Measurements from ENCODE around the gene BDH2.

BDH2 gene

DNA sequence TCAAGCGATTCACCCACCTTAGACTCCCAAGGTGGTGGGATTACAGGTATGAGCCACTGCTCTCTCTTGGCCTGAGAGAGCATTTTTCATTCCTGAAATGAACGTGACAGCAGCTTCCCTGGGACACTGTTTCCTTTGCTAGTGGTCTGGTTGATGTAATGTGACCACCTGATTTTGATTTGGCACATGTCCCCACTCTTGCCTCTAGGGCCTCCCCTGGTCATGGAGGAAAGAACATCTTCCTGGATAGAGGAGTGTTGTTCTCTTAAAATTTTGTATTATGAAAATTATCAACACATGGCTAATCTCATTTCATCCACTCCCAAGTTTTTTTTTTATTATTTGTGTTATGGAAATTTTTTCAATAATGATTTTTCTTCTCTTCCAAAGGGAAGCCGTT lies 46.9 kb downstream of the BDH2 start:
- no peak for ATAC-seq (ENCODE audit: low read depth)
- H3K27me3 ChIP-seq (ENCODE audit: insufficient read depth, poor library complexity, severe bottlenecking), result no peaks in the 10 kb centered on the region

DNA sequence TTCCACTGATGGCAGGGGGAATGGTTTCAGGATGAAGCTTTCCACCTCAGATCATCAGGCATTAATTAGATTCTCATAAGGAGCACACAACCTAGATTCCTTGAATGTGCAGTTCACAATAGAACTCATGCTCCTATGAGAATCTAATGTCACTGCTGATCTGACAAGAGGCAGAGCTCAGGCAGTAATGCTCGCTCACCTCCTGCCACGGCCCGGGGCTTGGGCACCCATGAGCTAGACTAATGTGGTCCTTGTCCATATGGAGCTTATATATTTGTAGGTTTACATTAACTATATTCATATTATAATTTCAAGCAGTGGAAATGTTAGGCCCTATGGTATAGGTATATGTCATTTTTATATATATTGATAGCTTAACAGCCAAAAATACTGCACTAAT lies 47.5 kb downstream of the BDH2 start:
- Histone ChIP-seq H3K27me3 (ENCODE audit: insufficient read depth, poor library complexity, severe bottlenecking) (no peaks in the 10 kb centered on the region), H3K4me3 (ENCODE audit: severe bottlenecking) (no peak overlapping the region), H3K27ac (ENCODE audit: poor library complexity, severe bottlenecking) (no peak overlapping the region), H3K9me3 (ENCODE audit: severe bottlenecking) (no peaks in the 10 kb centered on the region), H3K4me1 (ENCODE audit: insufficient read depth, poor library complexity, severe bottlenecking) (no peaks in the 10 kb centered on the region), H3K36me3 (ENCODE audit: low read depth) (peaks cover 10% of the 10 kb centered on the region; the same call in 1 of the 2 replicates)
- no peak for TF ChIP-seq CTCF (IDR thresholded peaks at IDR 0.05; ENCODE audit: poor library complexity, severe bottlenecking)
- DNase-seq (ENCODE audit: low spot score) (no peak), ATAC-seq (ENCODE audit: low read depth) (no peak)

More for the DNA sequence above, 46.9 kb downstream of the BDH2 start:
- TF ChIP-seq CTCF (IDR thresholded peaks at IDR 0.05; ENCODE audit: poor library complexity, severe bottlenecking), result no peak
- H3K4me3 ChIP-seq (ENCODE audit: severe bottlenecking), result no peak overlapping the region
- no peak overlapping the region for H3K27ac ChIP-seq (ENCODE audit: poor library complexity, severe bottlenecking)
- H3K36me3 ChIP-seq (ENCODE audit: low read depth), result peaks cover 8% of the 10 kb centered on the region; the same call in 1 of the 2 replicates
- no peaks in the 10 kb centered on the region for H3K4me1 ChIP-seq (ENCODE audit: insufficient read depth, poor library complexity, severe bottlenecking)
- no peaks in the 10 kb centered on the region for H3K9me3 ChIP-seq (ENCODE audit: severe bottlenecking)
- DNase-seq (ENCODE audit: low spot score), result no peak

GRCh38 chr4:103050736-103051436 lies 48.7 kb downstream of the BDH2 start:
- Histone ChIP-seq H3K4me3 (ENCODE audit: severe bottlenecking) (no peak overlapping the region), H3K4me1 (ENCODE audit: insufficient read depth, poor library complexity, severe bottlenecking) (no peaks in the 10 kb centered on the region), H3K9me3 (ENCODE audit: severe bottlenecking) (no peaks in the 10 kb centered on the region), H3K27me3 (ENCODE audit: insufficient read depth, poor library complexity, severe bottlenecking) (no peaks in the 10 kb centered on the region), H3K36me3 (ENCODE audit: low read depth) (peaks cover 15% of the 10 kb centered on the region), H3K27ac (ENCODE audit: poor library complexity, severe bottlenecking) (no peak overlapping the region)
- DNase-seq (ENCODE audit: low spot score) (no peak), ATAC-seq (ENCODE audit: low read depth) (no peak)
- no peak for TF ChIP-seq CTCF (IDR thresholded peaks at IDR 0.05; ENCODE audit: poor library complexity, severe bottlenecking)

GRCh38 chr4:103046416-103047290 lies 53.0 kb downstream of the BDH2 start:
- no peak overlapping the region for H3K4me3 ChIP-seq (ENCODE audit: severe bottlenecking)
- H3K27me3 ChIP-seq (ENCODE audit: insufficient read depth, poor library complexity, severe bottlenecking), result no peaks in the 10 kb centered on the region
- no peak overlapping the region for H3K27ac ChIP-seq (ENCODE audit: poor library complexity, severe bottlenecking)
- H3K4me1 ChIP-seq (ENCODE audit: insufficient read depth, poor library complexity, severe bottlenecking), result no peaks in the 10 kb centered on the region
- DNase-seq (ENCODE audit: low spot score) (no peak), ATAC-seq (ENCODE audit: low read depth) (peak; percentile 87)
- TF ChIP-seq CTCF (IDR thresholded peaks at IDR 0.05; ENCODE audit: poor library complexity, severe bottlenecking), result peak; percentile 71
- peaks cover 32% of the 10 kb centered on the region for H3K36me3 ChIP-seq (ENCODE audit: low read depth)
- H3K9me3 ChIP-seq (ENCODE audit: severe bottlenecking), result no peaks in the 10 kb centered on the region
